Liver (tissue), 9 donors: Measurements from ENCODE around the gene PUS1. TPM values are rescaled to one million over a fixed set of nuclear protein-coding genes. Genes with fewer than 3 reads are reported as not detected.

Source experiments
- DNase-seq: peaks from one replicate; pipeline ENCODE4 v3.0.0-alpha.2; 2017; ENCODE audit warnings: low spot score
- H3K27ac ChIP-seq, 2 donors: one replicate each; pipeline ENCODE4 v1.7.0; 2013; ENCODE audit warnings: inconsistent platforms in 2 of 2, low read length in 2 of 2, control low read depth in 1 of 2, low read depth in 1 of 2, mild to moderate bottlenecking in 1 of 2
- H3K27me3 ChIP-seq, 4 donors: one replicate each; pipeline versions ENCODE4 v1.6.1 to v1.7.0; 2013; ENCODE audit warnings: low read length in 3 of 4, inconsistent platforms in 1 of 4, mild to moderate bottlenecking in 1 of 4, moderate library complexity in 1 of 4; ENCODE audit not compliant: control insufficient read depth in 4 of 4, insufficient read depth in 4 of 4
- H3K36me3 ChIP-seq, 4 donors: one replicate each; pipeline versions ENCODE4 v1.6.1 to v1.7.0; 2013; ENCODE audit warnings: low read length in 3 of 4, mild to moderate bottlenecking in 3 of 4, low read depth in 1 of 4, moderate library complexity in 1 of 4; ENCODE audit not compliant: control insufficient read depth in 4 of 4, insufficient read depth in 3 of 4
- H3K4me1 ChIP-seq, 4 donors: one replicate each; pipeline versions ENCODE4 v1.6.1 to v1.7.0; 2013; ENCODE audit warnings: low read length in 3 of 4, mild to moderate bottlenecking in 3 of 4, moderate library complexity in 1 of 4; ENCODE audit not compliant: control insufficient read depth in 4 of 4, insufficient read depth in 4 of 4
- H3K4me3 ChIP-seq, 3 donors: one replicate each; pipeline versions ENCODE4 v1.6.1 to v1.7.0; 2013; ENCODE audit warnings: low read length in 3 of 3, control low read depth in 1 of 3, low read depth in 1 of 3, mild to moderate bottlenecking in 1 of 3
- H3K9ac ChIP-seq, 2 donors: one replicate each; pipeline ENCODE4 v1.7.0; 2013; ENCODE audit warnings: low read length in 2 of 2, mild to moderate bottlenecking in 2 of 2, moderate library complexity in 2 of 2, control low read depth in 1 of 2, low read depth in 1 of 2
- H3K9me3 ChIP-seq, 4 donors: one replicate each; pipeline versions ENCODE4 v1.6.1 to v1.7.0; 2013; ENCODE audit warnings: low read length in 3 of 4; ENCODE audit not compliant: control insufficient read depth in 4 of 4
- EGR1 ChIP-seq, 2 donors: IDR thresholded peaks; 2 replicates each; pipeline ENCODE4 v1.6.1; 2016 to 2018; ENCODE audit warnings: antibody characterized with exemption in 2 of 2, low read depth in 2 of 2
- FOXA1 ChIP-seq: IDR thresholded peaks from 2 replicates; pipeline ENCODE4 v1.6.1; 2016; ENCODE audit warnings: antibody characterized with exemption
- FOXA2 ChIP-seq: IDR thresholded peaks from 2 replicates; pipeline ENCODE4 v1.6.1; 2016; ENCODE audit warnings: antibody characterized with exemption
- GABPA ChIP-seq, 2 donors: IDR thresholded peaks in 1 of 2; conservative IDR thresholded peaks in 1 of 2; 2 replicates each; pipeline ENCODE4 v1.6.1; 2016; ENCODE audit warnings: antibody characterized with exemption in 2 of 2, mild to moderate bottlenecking in 1 of 2, moderate library complexity in 1 of 2
- HNF4A ChIP-seq, 2 donors: conservative IDR thresholded peaks; 2 replicates each; pipeline ENCODE4 v1.6.1; 2016; ENCODE audit warnings: antibody characterized with exemption in 2 of 2, mild to moderate bottlenecking in 2 of 2
- HNF4G ChIP-seq: IDR thresholded peaks from 2 replicates; pipeline ENCODE4 v1.6.1; 2016; ENCODE audit warnings: antibody characterized with exemption
- JUND ChIP-seq, 2 donors: IDR thresholded peaks; 2 replicates each; pipeline ENCODE4 v1.6.1; 2016; ENCODE audit warnings: antibody characterized with exemption in 2 of 2
- NR2F2 ChIP-seq: IDR thresholded peaks from 2 replicates; pipeline ENCODE4 v1.6.1; 2016; ENCODE audit warnings: antibody characterized with exemption
- RAD21 ChIP-seq, 2 donors: IDR thresholded peaks; 2 replicates each; pipeline ENCODE4 v1.6.1; 2016; ENCODE audit warnings: antibody characterized with exemption in 2 of 2, mild to moderate bottlenecking in 2 of 2
- REST ChIP-seq: IDR thresholded peaks from 2 replicates; pipeline ENCODE4 v1.6.1; 2016; ENCODE audit warnings: antibody characterized with exemption, mild to moderate bottlenecking
- RXRA ChIP-seq, 2 donors: IDR thresholded peaks; 2 replicates each; pipeline ENCODE4 v1.6.1; 2017 to 2018; ENCODE audit warnings: antibody characterized with exemption in 2 of 2, mild to moderate bottlenecking in 1 of 2
- SP1 ChIP-seq: IDR thresholded peaks from 2 replicates; pipeline ENCODE4 v1.6.1; 2018; ENCODE audit warnings: antibody characterized with exemption, mild to moderate bottlenecking
- TAF1 ChIP-seq: conservative IDR thresholded peaks from 2 replicates; pipeline ENCODE4 v1.6.1; 2016; ENCODE audit warnings: antibody characterized with exemption, mild to moderate bottlenecking
- WGBS: extraction: QIAGEN DNeasy Blood & Tissue Kit; methylation state at CpG from one replicate; pipeline ENCODE4 v1.1.7; 2013; 5-methylcytosine and 5-hydroxymethylcytosine counted together
- polyA plus RNA-seq, 2 donors: library from polyadenylated mRNA; stranded (reverse) in 1 of 2; unstranded in 1 of 2; fragments of 200-250 nt in 1 of 2; fragments of >200 nt in 1 of 2; fragmentation: Nextera tagmentation in 1 of 2; extraction: Ambion mirVana in 1 of 2; gene quantifications; one replicate each; pipeline versions ENCODE4 v1.2.1 to v1.2.3, GENCODE V29; 2013 to 2015
- total RNA-seq, 2 donors: library from RNA; depleted of rRNA; stranded (reverse); fragments of >200 nt; gene quantifications; one replicate each; pipeline ENCODE4 v1.2.3, GENCODE V29; 2014
- TF ChIP-seq, protein P1 (sequence below): IDR thresholded peaks from 2 replicates; pipeline ENCODE4 v1.6.1; 2016; ENCODE audit warnings: antibody characterized with exemption
- TF ChIP-seq, protein P2 (sequence below): IDR thresholded peaks from 2 replicates; pipeline ENCODE4 v1.6.1; 2016; ENCODE audit warnings: antibody characterized with exemption
- TF ChIP-seq, protein P3 (sequence below): fragments of 150-350 bp; IDR thresholded peaks from 2 replicates; pipeline ENCODE4 v1.5.1; 2017; ENCODE audit warnings: improper control_type of control experiment, low read depth, low read length; ENCODE audit not compliant: missing input control
- TF ChIP-seq, protein P4 (sequence below): IDR thresholded peaks from 2 replicates; pipeline ENCODE4 v1.6.1; 2016; ENCODE audit warnings: antibody characterized with exemption
- donor health status: healthy.
- donor health status: healthy.
- donor health status: healthy.
- donor health status: healthy.
- donor health status: healthy.

PUS1 gene
- total and polyA plus RNA-seq, 4 donors: 6.1 to 24.4 (median 10.7) TPM

- no peaks in the 10 kb centered on the region for H3K9me3 ChIP-seq
- no peak for DNase-seq
- H3K9ac ChIP-seq: no peak overlapping the region
- TF ChIP-seq, protein P1, sequence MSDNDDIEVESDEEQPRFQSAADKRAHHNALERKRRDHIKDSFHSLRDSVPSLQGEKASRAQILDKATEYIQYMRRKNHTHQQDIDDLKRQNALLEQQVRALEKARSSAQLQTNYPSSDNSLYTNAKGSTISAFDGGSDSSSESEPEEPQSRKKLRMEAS: no peak
- TF ChIP-seq FOXA2 (no peak), REST (no peak), HNF4A (conservative IDR thresholded peaks at IDR 0.05) (no peak), RXRA (IDR thresholded peaks at IDR 0.05) (no peak), TAF1 (no peak), SP1 (no peak), HNF4G (no peak), NR2F2 (no peak), EGR1 (IDR thresholded peaks at IDR 0.05; ENCODE audit: low read depth in 2 of 2) (no peak), GABPA (IDR thresholded peaks at IDR 0.05 in 1 of 2, conservative IDR thresholded peaks at IDR 0.05 in 1 of 2) (no peak), FOXA1 (no peak), JUND (IDR thresholded peaks at IDR 0.05) (no peak), RAD21 (IDR thresholded peaks at IDR 0.05) (no peak)
- TF ChIP-seq, protein P2, sequence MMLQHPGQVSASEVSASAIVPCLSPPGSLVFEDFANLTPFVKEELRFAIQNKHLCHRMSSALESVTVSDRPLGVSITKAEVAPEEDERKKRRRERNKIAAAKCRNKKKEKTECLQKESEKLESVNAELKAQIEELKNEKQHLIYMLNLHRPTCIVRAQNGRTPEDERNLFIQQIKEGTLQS: no peak
- TF ChIP-seq, protein P3, sequence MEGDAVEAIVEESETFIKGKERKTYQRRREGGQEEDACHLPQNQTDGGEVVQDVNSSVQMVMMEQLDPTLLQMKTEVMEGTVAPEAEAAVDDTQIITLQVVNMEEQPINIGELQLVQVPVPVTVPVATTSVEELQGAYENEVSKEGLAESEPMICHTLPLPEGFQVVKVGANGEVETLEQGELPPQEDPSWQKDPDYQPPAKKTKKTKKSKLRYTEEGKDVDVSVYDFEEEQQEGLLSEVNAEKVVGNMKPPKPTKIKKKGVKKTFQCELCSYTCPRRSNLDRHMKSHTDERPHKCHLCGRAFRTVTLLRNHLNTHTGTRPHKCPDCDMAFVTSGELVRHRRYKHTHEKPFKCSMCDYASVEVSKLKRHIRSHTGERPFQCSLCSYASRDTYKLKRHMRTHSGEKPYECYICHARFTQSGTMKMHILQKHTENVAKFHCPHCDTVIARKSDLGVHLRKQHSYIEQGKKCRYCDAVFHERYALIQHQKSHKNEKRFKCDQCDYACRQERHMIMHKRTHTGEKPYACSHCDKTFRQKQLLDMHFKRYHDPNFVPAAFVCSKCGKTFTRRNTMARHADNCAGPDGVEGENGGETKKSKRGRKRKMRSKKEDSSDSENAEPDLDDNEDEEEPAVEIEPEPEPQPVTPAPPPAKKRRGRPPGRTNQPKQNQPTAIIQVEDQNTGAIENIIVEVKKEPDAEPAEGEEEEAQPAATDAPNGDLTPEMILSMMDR: no peak
- TF ChIP-seq, protein P4, sequence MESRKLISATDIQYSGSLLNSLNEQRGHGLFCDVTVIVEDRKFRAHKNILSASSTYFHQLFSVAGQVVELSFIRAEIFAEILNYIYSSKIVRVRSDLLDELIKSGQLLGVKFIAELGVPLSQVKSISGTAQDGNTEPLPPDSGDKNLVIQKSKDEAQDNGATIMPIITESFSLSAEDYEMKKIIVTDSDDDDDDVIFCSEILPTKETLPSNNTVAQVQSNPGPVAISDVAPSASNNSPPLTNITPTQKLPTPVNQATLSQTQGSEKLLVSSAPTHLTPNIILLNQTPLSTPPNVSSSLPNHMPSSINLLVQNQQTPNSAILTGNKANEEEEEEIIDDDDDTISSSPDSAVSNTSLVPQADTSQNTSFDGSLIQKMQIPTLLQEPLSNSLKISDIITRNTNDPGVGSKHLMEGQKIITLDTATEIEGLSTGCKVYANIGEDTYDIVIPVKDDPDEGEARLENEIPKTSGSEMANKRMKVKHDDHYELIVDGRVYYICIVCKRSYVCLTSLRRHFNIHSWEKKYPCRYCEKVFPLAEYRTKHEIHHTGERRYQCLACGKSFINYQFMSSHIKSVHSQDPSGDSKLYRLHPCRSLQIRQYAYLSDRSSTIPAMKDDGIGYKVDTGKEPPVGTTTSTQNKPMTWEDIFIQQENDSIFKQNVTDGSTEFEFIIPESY: no peak
- H3K27me3 ChIP-seq: no peaks in the 10 kb centered on the region
- WGBS: 95% methylated on average over 26 of the region's 26 CpGs
- no peak overlapping the region for H3K4me3 ChIP-seq
- no peak overlapping the region for H3K27ac ChIP-seq
- H3K36me3 ChIP-seq: peaks cover 31 to 69% (median 39%) of the 10 kb centered on the region in 4 donors
- H3K4me1 ChIP-seq: peaks cover 0 to 6% (median 0%) of the 10 kb centered on the region in 4 donors
Observed at GRCh38 chr12:131909752-131910219, 19.3 kb upstream of the PUS1 start.
